ENCODE data around the gene CXXC1. TPM values are rescaled to one million over a fixed set of nuclear protein-coding genes. Genes with fewer than 3 reads are reported as not detected.
A peak's percentile ranks its signal among the peaks of the same experiment; 100 is the strongest.

Gene CXXC1
- total and polyA plus RNA-seq, 2 of the 8 experiments (the other 6 are each of a cell fraction or from before 2014, with no cell fraction given): 73.3 to 136 TPM

- Histone ChIP-seq H3K14ac (ENCODE audit: insufficient read length) (no peak overlapping the region), H4K20me1 (replicated peaks in 1 of 2; ENCODE audit: control insufficient read depth in 1 of 2, insufficient read depth in 2 of 2, low read length in 2 of 2) (no peaks in the 10 kb centered on the region), H2BK120ac (replicated peaks; ENCODE audit: low read depth, low read length) (no peak overlapping the region), H3K79me1 (ENCODE audit: low read depth, low read length) (no peaks in the 10 kb centered on the region), H3K36me3 (ENCODE audit: control insufficient read depth in 2 of 4, insufficient read depth in 4 of 4, low read length in 3 of 4) (no peaks in the 10 kb centered on the region), H2BK12ac (ENCODE audit: low read depth, low read length) (no peak overlapping the region), H2BK5ac (ENCODE audit: low read depth, low read length) (no peak overlapping the region), H3K9ac (replicated peaks in 1 of 4; ENCODE audit: extremely low read depth in 1 of 4, low read depth in 3 of 4, low read length in 3 of 4) (no peak overlapping the region), H4K5ac (ENCODE audit: insufficient read length, low read depth, low read length) (no peak overlapping the region), H2BK15ac (ENCODE audit: low read length) (no peak overlapping the region), H2AK5ac (ENCODE audit: low read depth, low read length) (no peak overlapping the region), H2BK20ac (ENCODE audit: low read length) (no peak overlapping the region), H2AFZ (ENCODE audit: low read length) (0 out of 2 replicates have a peak overlapping the region, but pooled peaks have one; percentile 9), H4K8ac (ENCODE audit: extremely low read depth, insufficient read depth, low read length) (no peak overlapping the region), H3K56ac (replicated peaks; ENCODE audit: insufficient read length, low read depth, low read length) (no peak overlapping the region), H3K79me2 (ENCODE audit: control insufficient read depth in 1 of 2, insufficient read depth in 2 of 2, low read length in 2 of 2) (no peaks in the 10 kb centered on the region), H3K4me3 (ENCODE audit: extremely low read depth in 1 of 4, insufficient read depth in 2 of 4, low read depth in 3 of 4, low read length in 4 of 4) (no peak overlapping the region), H4K91ac (replicated peaks; ENCODE audit: insufficient read length, low read length) (no peak overlapping the region), H3K4me1 (replicated peaks in 1 of 4; ENCODE audit: control insufficient read depth in 3 of 4, insufficient read depth in 4 of 4, low read length in 3 of 4) (peaks cover 0 to 4% (median 0%) of the 10 kb centered on the region in 4 experiments; a peak in 1 of 7 replicates), H3K18ac (ENCODE audit: extremely low read depth, low read length) (no peak overlapping the region), H3K27me3 (replicated peaks in 1 of 4; ENCODE audit: control insufficient read depth in 3 of 4, extremely low read depth in 1 of 4, insufficient read depth in 3 of 4, low read length in 3 of 4) (no peaks in the 10 kb centered on the region), H3K4ac (replicated peaks; ENCODE audit: insufficient read length, low read depth, low read length) (no peak overlapping the region), H3K9me3 (ENCODE audit: insufficient read depth in 2 of 2, low read depth in 1 of 2, low read length in 1 of 2) (no peaks in the 10 kb centered on the region; a peak in 1 of 4 replicates), H3K23me2 (ENCODE audit: low read depth, low read length) (no peaks in the 10 kb centered on the region), H3K27ac (ENCODE audit: low read depth, low read length) (no peak overlapping the region), H3K23ac (ENCODE audit: insufficient read length) (no peak overlapping the region), H3K4me2 (ENCODE audit: insufficient read depth in 1 of 2, low read depth in 2 of 2, low read length in 2 of 2) (no peak overlapping the region)
- ChIA-PET POLR2A (ENCODE audit: partially characterized antibody) (no interaction called here), CTCF (ENCODE audit: partially characterized antibody) (interaction anchor here (1.1 kb wide), 1 partner anchor 14 kb away, joined by 7 read pairs; no protein-coding TSS in a partner anchor)
- 73% methylated on average over 2 of the region's 2 CpGs; no CpG with 5 or more reads in 1 of the 2 experiments for WGBS, 2 experiments (ENCODE audit: extremely low coverage in 1 of 2, insufficient coverage in 1 of 2, insufficient read length in 1 of 2, insufficient replicate concordance in 2 of 2, low coverage in 1 of 2, low lambda C conversion rate in 2 of 2, missing lambda C conversion rate in 1 of 2)
- FAIRE-seq: no peak
- DNase-seq (ENCODE audit: low read depth in 1 of 2, low spot score in 2 of 2): no peak
- TF ChIP-seq POLR2A (IDR thresholded peaks at IDR 0.05; ENCODE audit: control extremely low read depth in 1 of 2, low read depth in 2 of 2, low read length in 2 of 2) (no peak), GTF2F1 (IDR thresholded peaks at IDR 0.05; ENCODE audit: borderline replicate concordance, low read depth, low read length) (no peak), SIX5 (IDR thresholded peaks at IDR 0.05; ENCODE audit: low read depth, low read length) (no peak), FOSL1 (IDR thresholded peaks at IDR 0.05; ENCODE audit: insufficient read depth, low read depth, low read length) (no peak), TAF1 (IDR thresholded peaks at IDR 0.05; ENCODE audit: low read depth, low read length) (no peak), NRF1 (IDR thresholded peaks at IDR 0.05; ENCODE audit: low read depth, low read length) (no peak), ASH2L (IDR thresholded peaks at IDR 0.05; ENCODE audit: low read length) (no peak), SP2 (IDR thresholded peaks at IDR 0.05; ENCODE audit: low read length) (no peak), TEAD4 (IDR thresholded peaks at IDR 0.05; ENCODE audit: low read depth, low read length) (no peak), RXRA (IDR thresholded peaks at IDR 0.05; ENCODE audit: insufficient read depth, low read depth, low read length) (no peak), CTBP2 (IDR thresholded peaks at IDR 0.05; ENCODE audit: borderline replicate concordance, insufficient read depth, insufficient read length, low read length) (no peak), SAP30 (IDR thresholded peaks at IDR 0.05; ENCODE audit: insufficient read depth, insufficient replicate concordance, low read length) (no peak), HDAC6 (IDR thresholded peaks at IDR 0.05; ENCODE audit: low read depth, low read length) (no peak)
These were observed 55.1 kb downstream of the CXXC1 start for GRCh38 chr18:50232419-50232818.

Measured in H1 (cell line).